ENCODE measurements around the gene KLHL15. TPM values are rescaled to one million over a fixed set of nuclear protein-coding genes. Genes with fewer than 3 reads are reported as not detected.

The KLHL15 gene, protein sequence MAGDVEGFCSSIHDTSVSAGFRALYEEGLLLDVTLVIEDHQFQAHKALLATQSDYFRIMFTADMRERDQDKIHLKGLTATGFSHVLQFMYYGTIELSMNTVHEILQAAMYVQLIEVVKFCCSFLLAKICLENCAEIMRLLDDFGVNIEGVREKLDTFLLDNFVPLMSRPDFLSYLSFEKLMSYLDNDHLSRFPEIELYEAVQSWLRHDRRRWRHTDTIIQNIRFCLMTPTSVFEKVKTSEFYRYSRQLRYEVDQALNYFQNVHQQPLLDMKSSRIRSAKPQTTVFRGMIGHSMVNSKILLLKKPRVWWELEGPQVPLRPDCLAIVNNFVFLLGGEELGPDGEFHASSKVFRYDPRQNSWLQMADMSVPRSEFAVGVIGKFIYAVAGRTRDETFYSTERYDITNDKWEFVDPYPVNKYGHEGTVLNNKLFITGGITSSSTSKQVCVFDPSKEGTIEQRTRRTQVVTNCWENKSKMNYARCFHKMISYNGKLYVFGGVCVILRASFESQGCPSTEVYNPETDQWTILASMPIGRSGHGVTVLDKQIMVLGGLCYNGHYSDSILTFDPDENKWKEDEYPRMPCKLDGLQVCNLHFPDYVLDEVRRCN
- total RNA-seq, result 7.8 and 10.3 TPM in 2 replicates

GRCh38 chrX:24027086-24027485 lies at the start of gene KLHL15:
KLHL15 (minus strand) TSS chrX:24027186; CDS start chrX:24006693, 20,493 bp downstream.

GRCh38 chrX:24054182-24055042 lies 27.4 kb upstream of the KLHL15 start, which contains the start of gene EIF2S3:
EIF2S3 (plus strand) TSS chrX:24054956; CDS start chrX:24054969, 13 bp downstream.

Other genes starting within 250 kb of the KLHL15 start
- 772 and 1,065 TPM in 2 replicates for gene SAT1, start 244.0 kb downstream of the KLHL15 start, total RNA-seq
- gene APOO, start 119.2 kb downstream of the KLHL15 start, total RNA-seq, result 10.0 and 11.3 TPM in 2 replicates
- under 0.01 and 0.07 TPM in 2 replicates for gene CXorf58, start 119.2 kb downstream of the KLHL15 start, total RNA-seq
- gene EIF2S3, start 27.8 kb upstream of the KLHL15 start, total RNA-seq, result 237 and 273 TPM in 2 replicates
- 27.7 and 74.2 TPM in 2 replicates for gene ZFX, start 122.5 kb upstream of the KLHL15 start, total RNA-seq